Loucy (cell line): ENCODE results near the gene TSEN54.

ENCODE experiments used
- H2AFZ ChIP-seq: fragments of 200-600 bp; sonication (generic); 2 replicates; pipeline ENCODE4 v1.6.0; 2016; ENCODE audit warnings: antibody characterized with exemption, mild to moderate bottlenecking, low read length, moderate library complexity
- H3F3A ChIP-seq: fragments of 200-600 bp; 2 replicates; pipeline ENCODE4 v1.6.0; 2016; ENCODE audit warnings: antibody characterized with exemption, low read depth, mild to moderate bottlenecking
- H3K27me3 ChIP-seq: fragments of 200-600 bp; sonication (generic); 2 replicates; pipeline ENCODE4 v1.6.1; 2014; ENCODE audit warnings: low read length, mild to moderate bottlenecking; ENCODE audit not compliant: insufficient read depth, poor library complexity, severe bottlenecking
- H3K36me3 ChIP-seq: fragments of 200-600 bp; sonication (generic); 2 replicates; pipeline ENCODE4 v1.6.1; 2016; ENCODE audit warnings: low read length; ENCODE audit not compliant: insufficient read depth
- H3K4me1 ChIP-seq: fragments of 200-600 bp; sonication (generic); 2 replicates; pipeline ENCODE4 v1.5.1; 2014; ENCODE audit warnings: low read length, mild to moderate bottlenecking; ENCODE audit not compliant: insufficient read depth, poor library complexity, severe bottlenecking
- H3K4me2 ChIP-seq: fragments of 200-600 bp; sonication (generic); 2 replicates; pipeline ENCODE4 v1.6.0; 2014; ENCODE audit warnings: antibody characterized with exemption, low read length, low read depth, mild to moderate bottlenecking; ENCODE audit not compliant: poor library complexity, severe bottlenecking
- H3K4me3 ChIP-seq: fragments of 200-600 bp; sonication (generic); 2 replicates; pipeline ENCODE4 v1.5.1; 2014; ENCODE audit warnings: low read length, mild to moderate bottlenecking, mixed read lengths; ENCODE audit not compliant: poor library complexity, severe bottlenecking
- H3K79me2 ChIP-seq: fragments of 200-600 bp; sonication (generic); 2 replicates; pipeline ENCODE4 v1.6.1; 2014; ENCODE audit warnings: low read length; ENCODE audit not compliant: insufficient read depth
- H3K9ac ChIP-seq: fragments of 200-600 bp; sonication (generic); 2 replicates; pipeline ENCODE4 v1.6.0; 2014; ENCODE audit warnings: mild to moderate bottlenecking, low read depth, low read length, moderate library complexity; ENCODE audit not compliant: poor library complexity, severe bottlenecking
- H3K9me2 ChIP-seq: fragments of 200-600 bp; sonication (generic); replicated peaks from 2 replicates; pipeline ENCODE4 v1.6.1; 2016; ENCODE audit warnings: low read depth, low read length, mixed read lengths
- H3K9me3 ChIP-seq: fragments of 200-600 bp; sonication (generic); 2 replicates; pipeline ENCODE4 v1.6.1; 2014; ENCODE audit warnings: mild to moderate bottlenecking, antibody characterized with exemption, low read length, low read depth; ENCODE audit not compliant: insufficient read depth
- H4K20me1 ChIP-seq: fragments of 200-600 bp; sonication (generic); 2 replicates; pipeline ENCODE4 v1.6.0; 2014; ENCODE audit warnings: antibody characterized with exemption, low read length, mild to moderate bottlenecking; ENCODE audit not compliant: insufficient read depth, poor library complexity, severe bottlenecking
- EZH2phosphoT487 ChIP-seq: fragments of 200-600 bp; IDR thresholded peaks from 2 replicates; pipeline ENCODE4 v1.6.1; 2018; ENCODE audit warnings: antibody characterized with exemption, mild to moderate bottlenecking, moderate library complexity, borderline replicate concordance
- TF ChIP-seq, protein P1 (sequence below): fragments of 200-600 bp; sonication (generic); conservative IDR thresholded peaks from 2 replicates; pipeline ENCODE4 v1.5.1; 2014; ENCODE audit warnings: mild to moderate bottlenecking, antibody characterized with exemption, low read length

The TSEN54 gene

GRCh38 chr17:75546181-75546580 lies 29.9 kb downstream of the TSEN54 start:
- no peak overlapping the region for H3K4me3 ChIP-seq
- no peak overlapping the region for H2AFZ ChIP-seq
- no peak overlapping the region for H3K4me2 ChIP-seq
- no peaks in the 10 kb centered on the region for H3K9me3 ChIP-seq
- H3F3A ChIP-seq: no peaks in the 10 kb centered on the region
- no peak for TF ChIP-seq EZH2phosphoT487
- TF ChIP-seq, protein P1, sequence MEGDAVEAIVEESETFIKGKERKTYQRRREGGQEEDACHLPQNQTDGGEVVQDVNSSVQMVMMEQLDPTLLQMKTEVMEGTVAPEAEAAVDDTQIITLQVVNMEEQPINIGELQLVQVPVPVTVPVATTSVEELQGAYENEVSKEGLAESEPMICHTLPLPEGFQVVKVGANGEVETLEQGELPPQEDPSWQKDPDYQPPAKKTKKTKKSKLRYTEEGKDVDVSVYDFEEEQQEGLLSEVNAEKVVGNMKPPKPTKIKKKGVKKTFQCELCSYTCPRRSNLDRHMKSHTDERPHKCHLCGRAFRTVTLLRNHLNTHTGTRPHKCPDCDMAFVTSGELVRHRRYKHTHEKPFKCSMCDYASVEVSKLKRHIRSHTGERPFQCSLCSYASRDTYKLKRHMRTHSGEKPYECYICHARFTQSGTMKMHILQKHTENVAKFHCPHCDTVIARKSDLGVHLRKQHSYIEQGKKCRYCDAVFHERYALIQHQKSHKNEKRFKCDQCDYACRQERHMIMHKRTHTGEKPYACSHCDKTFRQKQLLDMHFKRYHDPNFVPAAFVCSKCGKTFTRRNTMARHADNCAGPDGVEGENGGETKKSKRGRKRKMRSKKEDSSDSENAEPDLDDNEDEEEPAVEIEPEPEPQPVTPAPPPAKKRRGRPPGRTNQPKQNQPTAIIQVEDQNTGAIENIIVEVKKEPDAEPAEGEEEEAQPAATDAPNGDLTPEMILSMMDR: no peak
- H3K9me2 ChIP-seq: no peaks in the 10 kb centered on the region
- H4K20me1 ChIP-seq: no peaks in the 10 kb centered on the region
- H3K79me2 ChIP-seq: no peaks in the 10 kb centered on the region
- no peaks in the 10 kb centered on the region for H3K36me3 ChIP-seq
- H3K4me1 ChIP-seq: no peaks in the 10 kb centered on the region
- H3K9ac ChIP-seq: no peak overlapping the region
- no peaks in the 10 kb centered on the region for H3K27me3 ChIP-seq

GRCh38 chr17:75547091-75547490 lies 30.8 kb downstream of the TSEN54 start:
- TF ChIP-seq, protein P1: no peak
- no peak overlapping the region for H3K4me3 ChIP-seq
- no peaks in the 10 kb centered on the region for H4K20me1 ChIP-seq
- no peaks in the 10 kb centered on the region for H3K4me1 ChIP-seq
- no peak overlapping the region for H3K4me2 ChIP-seq
- H3K79me2 ChIP-seq: no peaks in the 10 kb centered on the region
- H3K9me2 ChIP-seq: no peaks in the 10 kb centered on the region
- H2AFZ ChIP-seq: no peak overlapping the region
- no peaks in the 10 kb centered on the region for H3K27me3 ChIP-seq
- no peaks in the 10 kb centered on the region for H3K36me3 ChIP-seq
- no peaks in the 10 kb centered on the region for H3K9me3 ChIP-seq
- H3K9ac ChIP-seq: no peak overlapping the region
- H3F3A ChIP-seq: no peaks in the 10 kb centered on the region

GRCh38 chr17:75548813-75549212 lies 32.5 kb downstream of the TSEN54 start:
- Histone ChIP-seq H3K4me1 (no peaks in the 10 kb centered on the region), H4K20me1 (no peaks in the 10 kb centered on the region), H3K79me2 (no peaks in the 10 kb centered on the region), H3K36me3 (no peaks in the 10 kb centered on the region), H3K9ac (no peak overlapping the region), H2AFZ (no peak overlapping the region), H3K4me2 (no peak overlapping the region), H3K4me3 (no peak overlapping the region), H3K9me2 (no peaks in the 10 kb centered on the region), H3K27me3 (no peaks in the 10 kb centered on the region), H3F3A (no peaks in the 10 kb centered on the region), H3K9me3 (no peaks in the 10 kb centered on the region)
- TF ChIP-seq, protein P1: no peak
- no peak for TF ChIP-seq EZH2phosphoT487
